ENCODE measurements around the gene LYRM4.

Gene LYRM4

GRCh38 chr6:5174756-5175549, 85.8 kb downstream of the LYRM4 start:
- TF ChIP-seq POLR2A (IDR thresholded peaks at IDR 0.05; ENCODE audit: low read length) (no peak), GATA1 (IDR thresholded peaks at IDR 0.05; ENCODE audit: low read depth, low read length) (no peak)
- peak in 1 of 2 experiments; percentile 21 for DNase-seq

- no peak for DNase-seq
- no peak for TF ChIP-seq POLR2A (IDR thresholded peaks at IDR 0.05; ENCODE audit: low read length)
- TF ChIP-seq GATA1 (IDR thresholded peaks at IDR 0.05; ENCODE audit: low read depth, low read length): no peak
Measured at GRCh38 chr6:5174244-5174643, 86.5 kb downstream of the LYRM4 start.

GRCh38 chr6:5173810-5174209, 86.9 kb downstream of the LYRM4 start:
- DNase-seq: no peak
- TF ChIP-seq POLR2A (IDR thresholded peaks at IDR 0.05; ENCODE audit: low read length): no peak
- TF ChIP-seq GATA1 (IDR thresholded peaks at IDR 0.05; ENCODE audit: low read depth, low read length): no peak

GRCh38 chr6:5172897-5173474, 87.8 kb downstream of the LYRM4 start:
- DNase-seq: no peak
- TF ChIP-seq GATA1 (IDR thresholded peaks at IDR 0.05; ENCODE audit: low read depth, low read length): no peak
- no peak for TF ChIP-seq POLR2A (IDR thresholded peaks at IDR 0.05; ENCODE audit: low read length)

- DNase-seq: no peak
- TF ChIP-seq GATA1 (IDR thresholded peaks at IDR 0.05; ENCODE audit: low read depth, low read length): no peak
- no peak for TF ChIP-seq POLR2A (IDR thresholded peaks at IDR 0.05; ENCODE audit: low read length)
Measured at GRCh38 chr6:5172041-5172653, 88.6 kb downstream of the LYRM4 start.

GRCh38 chr6:5167501-5167900, 93.2 kb downstream of the LYRM4 start:
- TF ChIP-seq POLR2A (IDR thresholded peaks at IDR 0.05; ENCODE audit: low read length) (no peak), GATA1 (IDR thresholded peaks at IDR 0.05; ENCODE audit: low read depth, low read length) (no peak)
- DNase-seq: no peak

- DNase-seq: no peak
- TF ChIP-seq GATA1 (IDR thresholded peaks at IDR 0.05; ENCODE audit: low read depth, low read length) (no peak), POLR2A (IDR thresholded peaks at IDR 0.05; ENCODE audit: low read length) (no peak)
Measured at GRCh38 chr6:5164092-5164491, 96.7 kb downstream of the LYRM4 start.

GRCh38 chr6:5163247-5163646, 97.5 kb downstream of the LYRM4 start:
- TF ChIP-seq POLR2A (IDR thresholded peaks at IDR 0.05; ENCODE audit: low read length) (no peak), GATA1 (IDR thresholded peaks at IDR 0.05; ENCODE audit: low read depth, low read length) (no peak)
- no peak for DNase-seq

GRCh38 chr6:5162355-5162754, 98.4 kb downstream of the LYRM4 start:
- TF ChIP-seq POLR2A (IDR thresholded peaks at IDR 0.05; ENCODE audit: low read length) (no peak), GATA1 (IDR thresholded peaks at IDR 0.05; ENCODE audit: low read depth, low read length) (no peak)
- DNase-seq: peak in 1 of 2 experiments; percentile 15

GRCh38 chr6:5160206-5160605, 100.5 kb downstream of the LYRM4 start:
- no peak for DNase-seq
- TF ChIP-seq POLR2A (IDR thresholded peaks at IDR 0.05; ENCODE audit: low read length): no peak
- no peak for TF ChIP-seq GATA1 (IDR thresholded peaks at IDR 0.05; ENCODE audit: low read depth, low read length)

- no peak for DNase-seq
- TF ChIP-seq GATA1 (IDR thresholded peaks at IDR 0.05; ENCODE audit: low read depth, low read length) (no peak), POLR2A (IDR thresholded peaks at IDR 0.05; ENCODE audit: low read length) (no peak)
Measured at GRCh38 chr6:5159162-5159561, 101.6 kb downstream of the LYRM4 start.

- TF ChIP-seq GATA1 (IDR thresholded peaks at IDR 0.05; ENCODE audit: low read depth, low read length) (no peak), POLR2A (IDR thresholded peaks at IDR 0.05; ENCODE audit: low read length) (no peak)
- DNase-seq: no peak
Measured at GRCh38 chr6:5158180-5158579, 102.6 kb downstream of the LYRM4 start.

- no peak for DNase-seq
- no peak for TF ChIP-seq GATA1 (IDR thresholded peaks at IDR 0.05; ENCODE audit: low read depth, low read length)
Measured at GRCh38 chr6:5157621-5158138, 103.1 kb downstream of the LYRM4 start.

- TF ChIP-seq POLR2A (IDR thresholded peaks at IDR 0.05; ENCODE audit: low read length) (no peak), GATA1 (IDR thresholded peaks at IDR 0.05; ENCODE audit: low read depth, low read length) (no peak)
- no peak for DNase-seq
Measured at GRCh38 chr6:5156627-5157026, 104.1 kb downstream of the LYRM4 start.

All from erythroblast (primary cell).